Esophagus (tissue), 2 donors: ENCODE measurements around the gene EXT2. TPM values are rescaled to one million over a fixed set of nuclear protein-coding genes. Genes with fewer than 3 reads are reported as not detected.

Source experiments
- H3K27ac ChIP-seq, 2 donors: one replicate each; pipeline ENCODE4 v1.5.1; 2013; ENCODE audit warnings: low read depth in 2 of 2, mild to moderate bottlenecking in 2 of 2, inconsistent platforms in 1 of 2, low read length in 1 of 2, moderate library complexity in 1 of 2
- H3K27me3 ChIP-seq, 2 donors: one replicate each; pipeline ENCODE4 v1.6.1; 2013; ENCODE audit warnings: low read length in 2 of 2, control low read depth in 1 of 2, mild to moderate bottlenecking in 1 of 2; ENCODE audit not compliant: insufficient read depth in 2 of 2, control insufficient read depth in 1 of 2
- H3K36me3 ChIP-seq, 2 donors: one replicate each; pipeline ENCODE4 v1.6.1; 2013; ENCODE audit warnings: low read length in 1 of 2; ENCODE audit not compliant: control insufficient read depth in 2 of 2, insufficient read depth in 2 of 2
- H3K4me1 ChIP-seq, 2 donors: one replicate each; pipeline ENCODE4 v1.6.1; 2013; ENCODE audit warnings: low read length in 1 of 2; ENCODE audit not compliant: control insufficient read depth in 2 of 2, insufficient read depth in 2 of 2
- H3K4me3 ChIP-seq, 2 donors: one replicate each; pipeline ENCODE4 v1.5.1; 2013; ENCODE audit warnings: low read length in 2 of 2, mild to moderate bottlenecking in 2 of 2, low read depth in 1 of 2, moderate library complexity in 1 of 2
- H3K9me3 ChIP-seq, 2 donors: one replicate each; pipeline ENCODE4 v1.6.1; 2013; ENCODE audit warnings: mild to moderate bottlenecking in 2 of 2, low read depth in 1 of 2, low read length in 1 of 2, moderate library complexity in 1 of 2; ENCODE audit not compliant: control insufficient read depth in 2 of 2, insufficient read depth in 1 of 2
- WGBS, 2 donors: extraction: QIAGEN DNeasy Blood & Tissue Kit; methylation state at CpG; one replicate each; pipeline ENCODE4 v1.1.7; 2013; 5-methylcytosine and 5-hydroxymethylcytosine counted together
- polyA plus RNA-seq, 2 donors: library from polyadenylated mRNA; stranded (reverse); fragments of 200-250 nt; gene quantifications; one replicate each; pipeline ENCODE4 v1.2.3, GENCODE V29; 2013
- donor health status: healthy with polysubstance abuse.
- donor health status: Bipolar disorder and iron deficiency.

Gene EXT2
- polyA plus RNA-seq, 2 donors = 13.5 to 16.4 TPM

GRCh38 chr11:44171518-44171917 is 76.0 kb downstream of the EXT2 start:
- Histone ChIP-seq H3K4me1 (no peaks in the 10 kb centered on the region), H3K36me3 (peaks cover 0 to 6% of the 10 kb centered on the region in 2 donors), H3K27me3 (no peaks in the 10 kb centered on the region), H3K27ac (no peak overlapping the region), H3K4me3 (no peak overlapping the region), H3K9me3 (no peaks in the 10 kb centered on the region)
- WGBS, 2 donors = 85 to 90% methylated on average over 4 of the region's 4 CpGs

DNA sequence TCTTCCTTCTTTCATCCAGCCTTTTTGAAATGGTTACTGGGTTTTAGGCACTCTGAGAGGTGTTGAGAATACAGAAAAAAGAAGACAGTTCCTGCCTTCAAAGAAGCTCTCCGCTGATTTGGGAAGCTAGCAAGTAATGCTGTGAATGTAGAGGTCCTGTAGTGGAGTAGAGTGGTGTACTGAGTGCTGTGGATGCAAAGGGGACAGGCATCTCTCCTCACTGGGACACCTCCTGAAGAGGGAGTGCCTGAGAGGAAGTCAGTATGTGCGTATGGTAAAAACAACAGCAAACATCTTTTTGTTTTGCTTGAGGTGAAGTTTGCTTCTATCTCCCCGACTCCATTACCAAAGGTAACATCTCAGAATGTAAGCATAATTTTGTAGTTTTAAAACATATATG is 77.5 kb downstream of the EXT2 start:
- Histone ChIP-seq H3K27ac (no peak overlapping the region), H3K27me3 (no peaks in the 10 kb centered on the region), H3K4me1 (no peaks in the 10 kb centered on the region), H3K36me3 (peaks cover 0 to 6% of the 10 kb centered on the region in 2 donors), H3K9me3 (no peaks in the 10 kb centered on the region), H3K4me3 (no peak overlapping the region)
- 95 to 98% methylated on average over 3 of the region's 3 CpGs for WGBS, 2 donors

GRCh38 chr11:44174842-44175241 is 79.4 kb downstream of the EXT2 start:
- Histone ChIP-seq H3K9me3 (no peaks in the 10 kb centered on the region), H3K27me3 (no peaks in the 10 kb centered on the region), H3K4me1 (no peaks in the 10 kb centered on the region), H3K27ac (no peak overlapping the region), H3K36me3 (peaks cover 0 to 6% of the 10 kb centered on the region in 2 donors), H3K4me3 (no peak overlapping the region)
- WGBS, 2 donors = 76 to 79% methylated on average over 1 of the region's 1 CpG

DNA sequence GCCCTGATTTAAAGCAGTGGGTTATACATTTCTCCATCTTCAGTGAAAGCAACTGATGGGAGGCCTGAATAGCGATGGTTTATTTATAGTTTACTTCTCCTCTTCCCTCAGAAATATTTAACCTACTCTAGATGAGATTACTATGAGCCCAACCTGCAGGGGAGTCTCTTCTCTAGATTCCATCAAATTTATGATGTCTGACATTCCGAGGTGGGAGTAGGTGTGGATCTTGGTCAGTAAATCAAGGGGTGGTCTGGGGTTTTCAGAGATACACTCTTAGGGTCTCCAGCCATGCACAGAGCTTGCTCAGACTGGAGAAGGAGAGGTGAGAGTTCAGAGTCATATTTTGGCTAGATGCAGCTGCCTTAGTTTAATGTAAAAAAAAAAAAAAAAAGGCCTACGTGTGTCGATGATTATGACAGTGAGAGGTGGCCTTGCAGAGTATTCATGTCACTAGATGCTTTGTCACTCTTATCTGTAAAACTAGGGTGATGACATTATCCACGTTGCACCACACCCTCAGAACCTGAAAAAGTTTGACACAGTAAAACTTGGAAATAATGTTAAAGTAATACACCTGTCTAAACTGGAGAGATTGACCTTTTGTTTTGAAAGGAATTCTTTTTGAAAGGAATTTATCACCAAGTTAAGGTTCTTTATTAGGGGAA is 81.2 kb downstream of the EXT2 start:
- H3K27me3 ChIP-seq = no peaks in the 10 kb centered on the region
- no peak overlapping the region for H3K27ac ChIP-seq
- H3K4me3 ChIP-seq = no peak overlapping the region
- peaks cover 0 to 5% of the 10 kb centered on the region in 2 donors for H3K36me3 ChIP-seq
- 83 to 86% methylated on average over 5 of the region's 5 CpGs for WGBS, 2 donors
- H3K4me1 ChIP-seq = no peaks in the 10 kb centered on the region
- H3K9me3 ChIP-seq = no peaks in the 10 kb centered on the region

GRCh38 chr11:44177905-44178304 is 82.4 kb downstream of the EXT2 start:
- Histone ChIP-seq H3K36me3 (peaks cover 0 to 2% of the 10 kb centered on the region in 2 donors), H3K4me3 (no peak overlapping the region), H3K4me1 (no peaks in the 10 kb centered on the region), H3K9me3 (no peaks in the 10 kb centered on the region), H3K27ac (no peak overlapping the region), H3K27me3 (no peaks in the 10 kb centered on the region)
- 92 to 98% methylated on average over 1 of the region's 1 CpG for WGBS, 2 donors

- H3K4me1 ChIP-seq = no peaks in the 10 kb centered on the region
- H3K27me3 ChIP-seq = no peaks in the 10 kb centered on the region
- no peak overlapping the region for H3K4me3 ChIP-seq
- no peak overlapping the region for H3K27ac ChIP-seq
- no peaks in the 10 kb centered on the region for H3K36me3 ChIP-seq
- no peaks in the 10 kb centered on the region for H3K9me3 ChIP-seq
- WGBS, 2 donors = 74 to 76% methylated on average over 3 of the region's 3 CpGs
Observed at GRCh38 chr11:44178381-44178780, 82.9 kb downstream of the EXT2 start.

DNA sequence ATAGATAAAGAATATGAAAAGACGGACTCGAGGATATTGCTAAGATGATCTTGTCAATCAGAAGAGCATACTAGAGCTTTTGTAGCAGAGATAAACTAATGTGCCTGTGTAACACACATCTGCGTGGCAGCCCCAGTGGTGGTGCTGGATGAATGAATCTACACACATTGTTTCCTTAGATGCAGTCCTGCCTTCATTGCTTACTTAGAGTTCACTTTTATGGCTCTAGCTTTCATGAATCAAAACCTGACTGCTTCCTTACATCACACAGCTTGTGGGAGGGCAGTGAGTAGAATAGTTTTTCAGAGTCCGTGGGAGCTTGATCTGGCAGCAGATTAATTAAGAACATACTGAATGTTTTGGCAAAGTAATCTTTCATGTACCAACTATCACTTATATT is 83.7 kb downstream of the EXT2 start:
- Histone ChIP-seq H3K4me3 (no peak overlapping the region), H3K27ac (no peak overlapping the region), H3K36me3 (no peaks in the 10 kb centered on the region), H3K4me1 (no peaks in the 10 kb centered on the region), H3K27me3 (no peaks in the 10 kb centered on the region), H3K9me3 (no peaks in the 10 kb centered on the region)
- WGBS, 2 donors = 72 to 74% methylated on average over 4 of the region's 4 CpGs

GRCh38 chr11:44180107-44180506 is 84.6 kb downstream of the EXT2 start:
- Histone ChIP-seq H3K27me3 (no peaks in the 10 kb centered on the region), H3K9me3 (no peaks in the 10 kb centered on the region), H3K36me3 (no peaks in the 10 kb centered on the region), H3K4me1 (no peaks in the 10 kb centered on the region), H3K4me3 (no peak overlapping the region), H3K27ac (no peak overlapping the region)
- 91 to 94% methylated on average over 2 of the region's 2 CpGs for WGBS, 2 donors

DNA sequence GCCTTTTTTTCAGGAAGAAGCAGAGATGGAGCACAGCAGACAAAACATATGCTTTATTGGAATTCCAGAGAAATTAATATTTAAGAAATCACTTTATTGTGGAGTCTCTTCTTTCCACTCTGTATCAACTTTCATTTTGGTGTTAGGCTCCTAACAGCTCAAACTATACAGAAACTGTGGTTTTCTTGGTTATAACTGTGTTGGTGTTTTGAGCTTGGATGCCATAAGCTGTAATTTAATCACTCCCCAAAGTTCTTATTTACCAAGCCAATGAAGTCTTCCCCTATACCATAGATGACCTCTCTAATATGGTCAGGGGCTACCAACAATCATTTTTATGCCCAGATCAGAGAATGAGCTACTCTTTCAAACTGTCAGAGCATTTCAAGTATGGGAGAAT is 90.0 kb downstream of the EXT2 start:
- H3K9me3 ChIP-seq = no peaks in the 10 kb centered on the region
- H3K36me3 ChIP-seq = peaks cover 0 to 3% of the 10 kb centered on the region in 2 donors
- no peak overlapping the region for H3K27ac ChIP-seq
- H3K4me3 ChIP-seq = no peak overlapping the region
- H3K27me3 ChIP-seq = no peaks in the 10 kb centered on the region
- no peaks in the 10 kb centered on the region for H3K4me1 ChIP-seq

DNA sequence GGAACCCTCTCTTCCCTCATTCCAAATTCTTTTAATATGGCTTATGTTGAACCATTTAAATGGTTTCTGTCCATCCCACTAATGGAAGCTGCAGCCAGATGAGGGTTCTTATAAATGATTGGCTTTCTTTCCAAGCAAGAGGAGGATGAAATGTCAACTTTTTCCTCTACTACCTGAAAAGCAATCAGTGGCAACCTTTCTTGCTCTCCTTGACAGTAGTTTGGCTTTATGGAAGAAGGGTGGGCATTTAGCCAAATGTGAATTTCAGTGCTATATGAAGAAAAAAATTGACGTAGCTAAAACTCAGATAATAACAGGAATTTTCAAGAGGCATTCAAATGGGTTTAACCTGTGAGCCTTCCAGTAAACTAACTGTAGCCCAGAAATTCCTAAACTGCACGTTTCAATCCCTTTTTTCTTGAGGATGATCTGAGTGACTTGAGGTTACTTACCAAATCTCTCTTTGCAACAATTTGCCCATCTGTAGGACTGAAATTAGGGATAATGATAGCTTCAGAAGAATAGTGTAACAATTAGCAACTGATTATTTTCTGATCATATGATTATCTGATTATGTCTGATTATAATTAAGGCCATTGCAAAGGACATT is 90.9 kb downstream of the EXT2 start:
- Histone ChIP-seq H3K36me3 (peaks cover 0 to 3% of the 10 kb centered on the region in 2 donors), H3K27ac (no peak overlapping the region), H3K27me3 (no peaks in the 10 kb centered on the region), H3K4me1 (no peaks in the 10 kb centered on the region), H3K4me3 (no peak overlapping the region), H3K9me3 (no peaks in the 10 kb centered on the region)
- 93% methylated on average over 2 of the region's 2 CpGs for WGBS, 2 donors
